Measurements from ENCODE around the gene TPT1.

The TPT1 gene

DNA sequence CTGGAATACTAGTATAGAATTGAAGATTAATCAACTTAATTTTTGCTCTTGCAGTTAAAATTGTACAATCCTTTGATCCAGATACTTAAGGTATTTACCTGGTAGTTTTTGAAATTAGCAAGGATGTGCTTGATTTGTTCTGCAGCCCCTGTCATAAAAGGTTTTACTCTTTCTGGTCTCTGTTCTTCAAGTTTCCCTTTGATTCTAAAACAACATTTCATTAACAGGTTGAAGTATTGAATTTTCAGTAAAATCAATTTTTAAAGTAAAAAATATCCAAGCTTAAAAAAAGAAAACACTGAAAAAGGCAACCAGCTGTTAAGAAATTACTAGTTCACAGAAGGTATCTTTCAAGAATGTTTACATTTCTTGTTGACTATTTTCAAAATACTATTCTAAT is 1.6 kb downstream of the TPT1 start:
- H3K4me3 ChIP-seq (ENCODE audit: control insufficient read depth, low read depth, low read length) = peak overlapping the region; percentile 61
- no peak for DNase-seq (ENCODE audit: low read depth)
- TF ChIP-seq, protein P1, sequence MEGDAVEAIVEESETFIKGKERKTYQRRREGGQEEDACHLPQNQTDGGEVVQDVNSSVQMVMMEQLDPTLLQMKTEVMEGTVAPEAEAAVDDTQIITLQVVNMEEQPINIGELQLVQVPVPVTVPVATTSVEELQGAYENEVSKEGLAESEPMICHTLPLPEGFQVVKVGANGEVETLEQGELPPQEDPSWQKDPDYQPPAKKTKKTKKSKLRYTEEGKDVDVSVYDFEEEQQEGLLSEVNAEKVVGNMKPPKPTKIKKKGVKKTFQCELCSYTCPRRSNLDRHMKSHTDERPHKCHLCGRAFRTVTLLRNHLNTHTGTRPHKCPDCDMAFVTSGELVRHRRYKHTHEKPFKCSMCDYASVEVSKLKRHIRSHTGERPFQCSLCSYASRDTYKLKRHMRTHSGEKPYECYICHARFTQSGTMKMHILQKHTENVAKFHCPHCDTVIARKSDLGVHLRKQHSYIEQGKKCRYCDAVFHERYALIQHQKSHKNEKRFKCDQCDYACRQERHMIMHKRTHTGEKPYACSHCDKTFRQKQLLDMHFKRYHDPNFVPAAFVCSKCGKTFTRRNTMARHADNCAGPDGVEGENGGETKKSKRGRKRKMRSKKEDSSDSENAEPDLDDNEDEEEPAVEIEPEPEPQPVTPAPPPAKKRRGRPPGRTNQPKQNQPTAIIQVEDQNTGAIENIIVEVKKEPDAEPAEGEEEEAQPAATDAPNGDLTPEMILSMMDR (IDR thresholded peaks at IDR 0.05; ENCODE audit: control insufficient read depth, insufficient read depth, low read depth, low read length, missing control alignments) = no peak

DNA sequence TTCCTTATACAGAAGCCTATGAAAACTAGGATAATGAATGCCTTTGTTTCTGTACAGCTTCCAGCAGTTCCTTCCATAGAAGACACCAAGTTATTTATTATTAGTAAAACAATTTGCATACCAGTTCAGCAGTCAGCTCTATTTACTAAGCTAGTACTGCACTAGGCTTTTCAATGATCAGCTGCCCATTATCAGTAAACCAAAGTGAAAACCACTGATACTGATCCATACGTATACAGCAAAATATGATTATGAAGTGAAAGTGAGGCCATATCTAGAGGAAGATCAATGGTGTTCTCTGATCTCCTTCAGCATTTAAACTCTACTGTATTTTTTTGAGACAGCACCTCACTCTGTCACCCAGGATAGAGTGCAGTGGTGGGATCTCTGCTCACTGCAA is 3.2 kb downstream of the TPT1 start:
- no peak overlapping the region for H3K4me3 ChIP-seq (ENCODE audit: control insufficient read depth, low read depth, low read length)
- no peak for DNase-seq (ENCODE audit: low read depth)
- TF ChIP-seq, protein P1 (IDR thresholded peaks at IDR 0.05; ENCODE audit: control insufficient read depth, insufficient read depth, low read depth, low read length, missing control alignments) = no peak

DNA sequence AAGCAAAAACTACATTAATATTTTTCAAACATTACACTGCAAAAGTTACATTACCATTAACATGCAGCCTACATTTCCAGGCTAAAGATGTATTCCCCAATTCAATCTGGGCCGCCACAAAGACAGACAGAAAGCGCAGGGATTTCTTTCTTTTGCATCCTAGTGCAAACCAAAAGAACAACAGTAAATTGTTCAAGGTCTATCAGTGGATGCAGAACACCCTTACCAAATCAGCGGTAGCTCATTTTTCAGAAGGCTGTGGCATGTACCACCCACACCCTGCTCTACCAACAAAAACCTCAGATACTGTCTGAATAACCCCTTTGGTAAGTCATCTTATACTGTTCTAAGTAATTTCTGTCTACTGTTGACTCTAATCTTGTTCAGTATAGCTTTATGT is 3.6 kb downstream of the TPT1 start:
- H3K4me3 ChIP-seq (ENCODE audit: control insufficient read depth, low read depth, low read length) = no peak overlapping the region
- DNase-seq (ENCODE audit: low read depth) = no peak
- TF ChIP-seq, protein P1 (IDR thresholded peaks at IDR 0.05; ENCODE audit: control insufficient read depth, insufficient read depth, low read depth, low read length, missing control alignments) = no peak

DNA sequence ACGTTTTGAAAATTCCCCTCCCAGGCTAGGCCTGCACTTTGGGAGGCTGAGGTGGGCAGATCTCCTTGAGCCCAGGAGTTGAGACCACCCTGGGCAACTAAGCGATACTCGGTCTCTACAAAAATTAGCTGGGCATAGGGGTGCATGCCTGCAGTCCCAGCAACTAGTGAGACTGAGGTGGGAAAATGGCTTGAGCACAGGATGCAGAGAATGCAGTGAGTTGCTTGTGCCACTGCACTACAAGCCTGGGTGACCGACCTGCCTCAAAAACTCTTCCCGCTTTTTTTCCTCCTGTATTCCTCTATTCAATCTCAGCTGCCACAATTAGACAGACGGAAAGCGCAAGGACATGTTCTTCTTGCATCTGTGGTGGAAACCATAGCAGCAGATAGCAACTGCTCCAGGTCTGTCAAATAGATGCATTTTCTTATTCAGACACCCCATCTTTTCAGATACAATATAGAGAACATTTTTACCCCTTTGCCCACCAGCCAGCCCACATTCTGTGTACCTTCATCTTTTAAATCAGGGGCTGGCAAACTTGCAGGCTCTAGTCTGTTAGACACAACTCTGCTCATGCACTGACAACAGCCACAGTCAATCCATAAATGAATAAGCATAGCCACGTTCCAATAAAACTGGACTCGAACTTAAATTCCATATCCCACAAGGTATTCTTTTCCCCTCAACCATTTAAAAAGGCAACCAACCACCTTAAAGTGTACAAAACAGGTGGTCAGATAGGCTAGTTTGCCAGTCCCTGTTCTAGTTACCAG is 4.8 kb downstream of the TPT1 start:
- no peak overlapping the region for H3K4me3 ChIP-seq (ENCODE audit: control insufficient read depth, low read depth, low read length)
- DNase-seq (ENCODE audit: low read depth) = no peak
- TF ChIP-seq, protein P1 (IDR thresholded peaks at IDR 0.05; ENCODE audit: control insufficient read depth, insufficient read depth, low read depth, low read length, missing control alignments) = no peak

DNA sequence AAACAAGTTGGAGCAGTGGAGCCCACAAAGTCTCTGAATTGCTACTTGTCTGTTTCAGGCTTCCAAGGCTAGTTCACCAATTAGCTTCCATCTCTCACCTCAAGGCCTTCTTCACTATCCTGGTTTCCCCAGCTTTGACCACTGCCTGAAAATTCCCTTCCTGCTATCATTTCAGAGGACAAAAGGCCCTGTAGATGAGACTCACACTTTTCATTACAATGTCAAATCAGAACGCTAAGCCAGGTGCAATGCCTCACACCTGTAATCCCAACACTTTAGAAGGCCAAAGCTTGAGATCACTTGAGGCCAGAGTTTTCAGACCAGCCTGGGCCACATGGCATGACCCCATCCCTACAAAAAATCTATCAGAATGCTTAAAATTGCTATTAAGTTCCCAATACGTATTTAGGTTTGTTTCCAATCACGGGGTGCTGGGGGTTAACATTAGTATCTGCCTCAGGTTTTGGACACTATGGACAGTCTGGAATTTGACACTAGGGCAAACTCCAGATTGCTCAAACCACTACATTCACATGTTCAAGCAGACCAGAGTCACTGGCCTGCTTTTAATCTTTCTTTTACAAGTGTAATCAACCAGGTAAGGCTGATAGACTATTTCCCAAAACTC is 5.5 kb downstream of the TPT1 start:
- no peak for DNase-seq (ENCODE audit: low read depth)
- H3K4me3 ChIP-seq (ENCODE audit: control insufficient read depth, low read depth, low read length) = no peak overlapping the region
- TF ChIP-seq, protein P1 (IDR thresholded peaks at IDR 0.05; ENCODE audit: control insufficient read depth, insufficient read depth, low read depth, low read length, missing control alignments) = no peak

DNA sequence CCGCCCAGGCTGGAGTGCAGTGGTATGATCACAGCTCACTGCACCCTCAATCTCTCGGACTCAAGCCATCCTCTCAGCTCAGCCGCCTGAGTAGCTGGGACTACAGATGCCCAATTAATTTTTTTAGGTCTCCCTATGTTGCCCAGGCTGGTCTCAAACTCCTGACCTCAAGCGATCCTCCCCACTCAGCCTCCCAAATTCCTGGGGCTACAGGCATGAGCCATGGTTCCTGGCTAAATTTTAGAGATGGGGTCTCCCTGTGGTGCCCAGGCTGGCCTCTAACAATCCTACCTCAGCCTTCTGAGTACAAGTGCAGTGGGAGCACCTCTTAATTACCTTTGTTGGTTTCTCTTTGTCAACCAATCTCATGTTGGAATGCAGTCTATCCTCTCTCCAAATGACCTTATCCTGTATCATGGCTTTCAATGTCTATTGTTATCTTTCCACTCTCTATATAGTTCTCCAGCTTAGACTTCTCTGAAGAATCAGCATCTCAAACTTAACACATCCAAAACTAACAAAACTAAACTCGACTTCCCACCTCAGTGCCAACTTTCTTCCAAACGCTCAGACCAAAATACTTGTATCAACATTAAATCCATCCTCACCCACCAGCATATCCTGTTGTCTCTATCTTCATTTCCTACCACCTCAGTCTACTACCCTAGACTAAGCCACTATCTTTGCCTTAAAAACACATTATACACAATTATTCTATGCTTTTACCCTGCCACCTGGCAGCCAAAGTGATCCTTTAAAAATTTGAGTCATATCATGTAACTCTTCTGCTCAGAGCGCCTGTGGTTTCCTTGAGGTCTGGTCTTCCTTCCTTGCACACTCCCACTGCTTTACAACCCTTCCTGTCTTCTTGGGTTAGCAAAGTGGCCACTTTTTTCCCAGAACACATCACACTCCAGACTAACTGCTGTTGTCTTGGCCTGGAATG is 6.7 kb downstream of the TPT1 start:
- TF ChIP-seq, protein P1 (IDR thresholded peaks at IDR 0.05; ENCODE audit: control insufficient read depth, insufficient read depth, low read depth, low read length, missing control alignments) = no peak
- H3K4me3 ChIP-seq (ENCODE audit: control insufficient read depth, low read depth, low read length) = no peak overlapping the region
- DNase-seq (ENCODE audit: low read depth) = no peak

Measured in AG09309 (cell line).